Activated CD8-positive, alpha-beta T cell treated with anti-CD3 and anti-CD28 coated beads, Interleukin-2, amount 10 ng/mL, durations not matched to agents 7 days and 5 days (primary cell): Measurements from ENCODE around the gene TRIM29. TPM values are rescaled to one million over a fixed set of nuclear protein-coding genes. Genes with fewer than 3 reads are reported as not detected.
A peak's percentile ranks its signal among the peaks of the same experiment; 100 is the strongest.

ENCODE experiments used
- ATAC-seq: fragments of 150-1000 bp; cut with Tn5 transposase; one replicate; pipeline ENCODE4 v1.10.0; 2021; ENCODE audit warnings: moderate library complexity
- CTCF ChIA-PET: fragments of 350-600 bp; sonication (Branson Sonifier 250); formaldehyde crosslinking; loops from one replicate; lab custom pipeline; 2021; ENCODE audit warnings: antibody characterized with exemption; lab: Charles Lee
- POLR2A ChIA-PET: fragments of 350-600 bp; sonication (Branson Sonifier 250); formaldehyde crosslinking; loops from one replicate; lab custom pipeline; 2021; ENCODE audit warnings: antibody characterized with exemption; lab: Charles Lee
- DNase-seq: peaks from one replicate; pipeline ENCODE4 v3.0.0-alpha.2; 2020
- H3K27ac Mint-ChIP-seq: one replicate; pipeline ENCODE4 v1.8.0; 2021; ENCODE audit warnings: mild to moderate bottlenecking, mixed read lengths
- H3K27me3 Mint-ChIP-seq: one replicate; pipeline ENCODE4 v1.8.0; 2021; ENCODE audit warnings: low read depth, mixed read lengths
- H3K36me3 Mint-ChIP-seq: one replicate; pipeline ENCODE4 v1.8.0; 2021; ENCODE audit warnings: low read depth, mixed read lengths
- H3K4me1 Mint-ChIP-seq: one replicate; pipeline ENCODE4 v1.8.0; 2021; ENCODE audit warnings: low read depth, mixed read lengths
- H3K4me3 Mint-ChIP-seq: one replicate; pipeline ENCODE4 v1.8.0; 2021; ENCODE audit warnings: mild to moderate bottlenecking, mixed read lengths
- H3K9me3 Mint-ChIP-seq: one replicate; pipeline ENCODE4 v1.8.0; 2022; ENCODE audit warnings: mixed read lengths; ENCODE audit not compliant: insufficient read depth
- total RNA-seq, 2 experiments: library from RNA; stranded (reverse); gene quantifications; one replicate each; pipeline ENCODE4 v1.2.3, GENCODE V29; 2021

Gene TRIM29
- total RNA-seq, 2 experiments from 2014 or later: not detected

- ChIA-PET POLR2A (no interaction called here), CTCF (no interaction called here)
Observed at GRCh38 chr11:120112174-120112796, 25.6 kb downstream of the TRIM29 start.

GRCh38 chr11:120109531-120109930 lies 28.4 kb downstream of the TRIM29 start:
- Mint-ChIP-seq H3K4me3 (no peak overlapping the region), H3K27ac (no peak overlapping the region), H3K9me3 (no peaks in the 10 kb centered on the region), H3K4me1 (no peaks in the 10 kb centered on the region), H3K36me3 (no peaks in the 10 kb centered on the region), H3K27me3 (peaks cover 5% of the 10 kb centered on the region)
- ChIA-PET POLR2A (no interaction called here), CTCF (interaction anchor here (1.5 to 2.1 kb wide), 4 partner anchors 59 to 468 kb away, joined by 3 to 15 read pairs (median 6); partner anchors contain the start of gene NECTIN1)
- ATAC-seq (no peak), DNase-seq (no peak)

More at GRCh38 chr11:120112174-120112796, 25.6 kb downstream of the TRIM29 start:
- Mint-ChIP-seq H3K4me3 (no peak overlapping the region), H3K27ac (no peak overlapping the region), H3K9me3 (no peaks in the 10 kb centered on the region), H3K4me1 (no peaks in the 10 kb centered on the region), H3K27me3 (peaks cover 2% of the 10 kb centered on the region), H3K36me3 (no peaks in the 10 kb centered on the region)
- no peak for DNase-seq
- no peak for ATAC-seq

GRCh38 chr11:120108785-120109168 lies 29.1 kb downstream of the TRIM29 start:
- H3K4me3 Mint-ChIP-seq: no peak overlapping the region
- CTCF ChIA-PET: interaction anchor here (0.7 to 2.1 kb wide), 12 partner anchors 9 to 467 kb away, joined by 3 to 15 read pairs (median 5); partner anchors contain the start of gene NECTIN1

GRCh38 chr11:120108154-120108784 lies 29.6 kb downstream of the TRIM29 start:
- Mint-ChIP-seq H3K36me3 (no peaks in the 10 kb centered on the region), H3K9me3 (no peaks in the 10 kb centered on the region), H3K27me3 (peaks cover 2% of the 10 kb centered on the region), H3K4me3 (no peak overlapping the region), H3K4me1 (no peaks in the 10 kb centered on the region), H3K27ac (no peak overlapping the region)
- ChIA-PET POLR2A (no interaction called here), CTCF (interaction anchor here (0.7 to 2.1 kb wide), 12 partner anchors 10 to 467 kb away, joined by 3 to 15 read pairs (median 5); partner anchors contain the start of gene NECTIN1)
- DNase-seq: peak; percentile 69
- peak; percentile 84 for ATAC-seq

More at GRCh38 chr11:120108785-120109168, 29.1 kb downstream of the TRIM29 start:
- Mint-ChIP-seq H3K27me3 (peaks cover 2% of the 10 kb centered on the region), H3K27ac (no peak overlapping the region), H3K9me3 (no peaks in the 10 kb centered on the region), H3K36me3 (no peaks in the 10 kb centered on the region), H3K4me1 (no peaks in the 10 kb centered on the region)
- ATAC-seq (no peak), DNase-seq (no peak)
- POLR2A ChIA-PET: no interaction called here

- Mint-ChIP-seq H3K4me1 (no peaks in the 10 kb centered on the region), H3K27me3 (peaks cover 2% of the 10 kb centered on the region), H3K4me3 (no peak overlapping the region), H3K36me3 (no peaks in the 10 kb centered on the region), H3K27ac (no peak overlapping the region), H3K9me3 (no peaks in the 10 kb centered on the region)
- ChIA-PET CTCF (interaction anchor here (1.1 to 2.0 kb wide), 5 partner anchors 10 to 466 kb away, joined by 4 to 7 read pairs (median 6); no protein-coding TSS in a partner anchor), POLR2A (no interaction called here)
- ATAC-seq (no peak), DNase-seq (no peak)
Observed at GRCh38 chr11:120107692-120108091, 30.2 kb downstream of the TRIM29 start.

GRCh38 chr11:120106354-120107150 lies 31.4 kb downstream of the TRIM29 start:
- DNase-seq (no peak), ATAC-seq (no peak)
- ChIA-PET POLR2A (no interaction called here), CTCF (interaction anchor here (0.9 kb wide), 1 partner anchor 378 kb away, joined by 3 read pairs; the partner anchor contains the start of gene NECTIN1)
- no peaks in the 10 kb centered on the region for H3K4me1 Mint-ChIP-seq
- H3K36me3 Mint-ChIP-seq: no peaks in the 10 kb centered on the region
- H3K27ac Mint-ChIP-seq: no peak overlapping the region
- H3K9me3 Mint-ChIP-seq: no peaks in the 10 kb centered on the region
- H3K4me3 Mint-ChIP-seq: no peak overlapping the region
- H3K27me3 Mint-ChIP-seq: peaks cover 2% of the 10 kb centered on the region

- Mint-ChIP-seq H3K9me3 (no peaks in the 10 kb centered on the region), H3K36me3 (no peaks in the 10 kb centered on the region), H3K27me3 (peaks cover 2% of the 10 kb centered on the region), H3K4me1 (no peaks in the 10 kb centered on the region), H3K4me3 (no peak overlapping the region), H3K27ac (no peak overlapping the region)
- ChIA-PET CTCF (no interaction called here), POLR2A (no interaction called here)
- ATAC-seq (no peak), DNase-seq (no peak)
Observed at GRCh38 chr11:120105576-120105975, 32.3 kb downstream of the TRIM29 start.

GRCh38 chr11:120104041-120104565 lies 33.8 kb downstream of the TRIM29 start:
- no peak for ATAC-seq
- ChIA-PET CTCF (no interaction called here), POLR2A (no interaction called here)
- Mint-ChIP-seq H3K4me1 (no peaks in the 10 kb centered on the region), H3K4me3 (no peak overlapping the region), H3K36me3 (no peaks in the 10 kb centered on the region), H3K27me3 (peaks cover 4% of the 10 kb centered on the region), H3K27ac (no peak overlapping the region), H3K9me3 (no peaks in the 10 kb centered on the region)
- DNase-seq: no peak

GRCh38 chr11:120102864-120103122 lies 35.1 kb downstream of the TRIM29 start:
- no peaks in the 10 kb centered on the region for H3K36me3 Mint-ChIP-seq
- CTCF ChIA-PET: no interaction called here

GRCh38 chr11:120102050-120102863 lies 35.7 kb downstream of the TRIM29 start:
- POLR2A ChIA-PET: interaction anchor here (0.5 kb wide), 1 partner anchor 467 kb away, joined by 3 read pairs; no protein-coding TSS in a partner anchor
- Mint-ChIP-seq H3K9me3 (no peaks in the 10 kb centered on the region), H3K27ac (no peak overlapping the region), H3K4me1 (no peaks in the 10 kb centered on the region), H3K4me3 (no peak overlapping the region), H3K36me3 (no peaks in the 10 kb centered on the region), H3K27me3 (peaks cover 4% of the 10 kb centered on the region)
- CTCF ChIA-PET: no interaction called here
- DNase-seq: no peak
- ATAC-seq: no peak

More at GRCh38 chr11:120102864-120103122, 35.1 kb downstream of the TRIM29 start:
- Mint-ChIP-seq H3K27ac (no peak overlapping the region), H3K27me3 (peaks cover 4% of the 10 kb centered on the region), H3K4me1 (no peaks in the 10 kb centered on the region), H3K9me3 (no peaks in the 10 kb centered on the region), H3K4me3 (no peak overlapping the region)
- POLR2A ChIA-PET: interaction anchor here (0.5 kb wide), 1 partner anchor 468 kb away, joined by 3 read pairs; no protein-coding TSS in a partner anchor
- ATAC-seq (no peak), DNase-seq (no peak)

GRCh38 chr11:120098503-120099020 lies 39.4 kb downstream of the TRIM29 start:
- Mint-ChIP-seq H3K27me3 (peaks cover 2% of the 10 kb centered on the region), H3K9me3 (no peaks in the 10 kb centered on the region), H3K27ac (no peak overlapping the region), H3K4me1 (no peaks in the 10 kb centered on the region), H3K4me3 (no peak overlapping the region), H3K36me3 (no peaks in the 10 kb centered on the region)
- ATAC-seq (no peak), DNase-seq (no peak)
- ChIA-PET POLR2A (no interaction called here), CTCF (interaction anchor here (1.5 kb wide), 1 partner anchor 10 kb away, joined by 6 read pairs; no protein-coding TSS in a partner anchor)
